NCI-H187 treated with DMSO at 0.1 percent for 48 hours (cell line): ENCODE measurements around the gene BDKRB1.
A peak's percentile ranks its signal among the peaks of the same experiment; 100 is the strongest.

Experiments used
- DNase-seq: peaks from one replicate; lab custom pipeline; 2025; lab: John Stamatoyannopoulos, UW

The BDKRB1 gene

GRCh38 chr14:96261772-96262655 is 6.0 kb downstream of the BDKRB1 start:
- no peak for DNase-seq

GRCh38 chr14:96263347-96264199 is 7.6 kb downstream of the BDKRB1 start:
- DNase-seq, result no peak

GRCh38 chr14:96264200-96264553 is 8.2 kb downstream of the BDKRB1 start:
- DNase-seq, result no peak

- no peak for DNase-seq
Observed at GRCh38 chr14:96264853-96265252, 8.8 kb downstream of the BDKRB1 start.

GRCh38 chr14:96265383-96266095 is 9.5 kb downstream of the BDKRB1 start:
- DNase-seq, result peak; percentile 59

- DNase-seq, result no peak
Observed at GRCh38 chr14:96267336-96267735, 11.3 kb downstream of the BDKRB1 start.

GRCh38 chr14:96267916-96268315 is 11.9 kb downstream of the BDKRB1 start:
- no peak for DNase-seq

- DNase-seq, result no peak
Observed at GRCh38 chr14:96268431-96269358, 12.7 kb downstream of the BDKRB1 start.

- DNase-seq, result no peak
Observed at GRCh38 chr14:96269359-96269710, 13.3 kb downstream of the BDKRB1 start.

GRCh38 chr14:96270565-96271420 is 14.8 kb downstream of the BDKRB1 start:
- DNase-seq, result no peak

- DNase-seq, result no peak
Observed at GRCh38 chr14:96271421-96271762, 15.4 kb downstream of the BDKRB1 start.

GRCh38 chr14:96272777-96273473 is 16.9 kb downstream of the BDKRB1 start:
- DNase-seq, result no peak

GRCh38 chr14:96273629-96274028 is 17.6 kb downstream of the BDKRB1 start:
- no peak for DNase-seq

- DNase-seq, result no peak
Observed at GRCh38 chr14:96274122-96274521, 18.1 kb downstream of the BDKRB1 start.

GRCh38 chr14:96274543-96274942 is 18.5 kb downstream of the BDKRB1 start:
- DNase-seq, result no peak

- no peak for DNase-seq
Observed at GRCh38 chr14:96275177-96276112, 19.4 kb downstream of the BDKRB1 start.

- no peak for DNase-seq
Observed at GRCh38 chr14:96277890-96278289, 21.9 kb downstream of the BDKRB1 start.

- no peak for DNase-seq
Observed at GRCh38 chr14:96279564-96279963, 23.6 kb downstream of the BDKRB1 start.

GRCh38 chr14:96280104-96280503 is 24.1 kb downstream of the BDKRB1 start:
- no peak for DNase-seq
